Stimulated activated CD8-positive, alpha-beta memory T cell treated with anti-CD3 and anti-CD28 coated beads, Interleukin-12 subunit alpha, Interleukin-12 subunit beta, amount 100 ng/mL, for 4 hours (primary cell): ENCODE measurements around the gene CEP128.

Experiments
- DNase-seq: peaks from one replicate; pipeline ENCODE4 v3.0.0-alpha.2; 2020; ENCODE audit warnings: low read depth

CEP128 gene

DNA sequence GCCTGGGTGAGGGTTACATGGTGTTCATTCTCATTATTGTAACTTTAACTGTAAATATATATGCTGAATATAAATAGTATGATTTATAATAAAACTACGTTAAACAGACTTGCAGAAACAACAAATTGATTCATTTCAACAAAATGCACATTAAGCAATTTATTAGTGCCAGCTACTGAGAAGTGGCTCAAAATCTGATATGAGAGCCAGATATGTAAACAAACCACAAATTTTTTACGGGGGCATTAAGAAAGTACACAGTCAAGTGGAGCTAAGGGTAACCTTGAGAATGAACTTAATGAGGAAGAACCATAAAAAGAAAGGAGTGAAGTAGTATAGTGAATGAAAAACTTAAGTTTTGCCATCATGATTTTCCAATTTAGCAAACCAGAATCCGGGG lies 40.3 kb downstream of the CEP128 start:
- no peak for DNase-seq

DNA sequence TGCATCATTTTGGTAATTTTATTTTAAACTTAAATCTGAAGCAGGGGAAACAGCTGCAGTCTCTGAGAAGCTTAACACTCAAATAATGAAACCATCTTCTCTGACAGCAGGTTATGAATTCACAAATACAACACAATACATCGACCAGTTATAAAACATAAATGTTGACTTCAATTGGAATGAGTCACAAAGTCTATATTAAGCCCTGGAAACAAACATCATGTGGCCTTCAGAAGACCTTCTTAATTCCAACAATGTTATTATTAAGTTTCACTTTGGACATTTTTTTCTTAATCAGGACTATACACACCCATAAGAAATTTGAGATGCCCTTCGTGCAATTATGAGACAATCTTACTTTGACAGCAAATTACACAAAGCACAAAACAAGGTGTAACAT lies 68.9 kb downstream of the CEP128 start:
- DNase-seq, result no peak

DNA sequence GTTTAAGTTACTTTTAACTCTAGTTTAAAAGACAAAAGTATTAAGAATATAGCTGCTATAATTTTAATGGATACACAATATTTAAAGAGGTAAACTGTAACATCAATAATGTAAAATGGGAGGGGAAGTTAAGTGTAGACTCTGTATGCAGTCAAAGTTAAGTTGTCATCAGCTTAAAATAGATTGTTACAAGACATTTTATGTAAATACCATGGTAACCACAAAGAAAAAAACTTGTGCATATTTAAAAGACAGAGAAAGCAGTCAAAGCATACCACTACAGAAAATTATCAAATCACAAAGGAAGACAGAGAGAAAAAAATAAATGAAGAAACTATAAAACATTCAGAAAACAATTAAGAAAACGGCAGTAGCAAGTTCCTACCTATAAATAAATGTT lies 73.3 kb downstream of the CEP128 start:
- DNase-seq, result no peak

DNA sequence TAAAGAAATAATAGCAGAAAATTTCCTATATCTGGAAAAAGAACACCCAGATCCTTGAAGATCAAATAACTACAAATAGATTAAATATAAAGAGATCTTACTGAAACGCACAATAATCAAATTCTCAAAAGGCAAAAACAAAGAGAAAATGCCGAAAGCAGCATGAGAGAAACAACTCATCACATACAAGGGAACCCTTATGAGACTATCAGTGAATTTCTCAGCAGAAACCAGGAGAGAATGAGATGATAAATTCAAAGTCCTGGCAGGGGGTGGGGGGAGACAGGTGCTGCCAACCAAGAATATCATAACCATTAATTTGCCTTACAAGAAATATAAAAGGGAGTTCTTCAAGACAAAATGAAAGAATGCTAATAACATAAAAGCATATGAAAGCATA lies 73.7 kb downstream of the CEP128 start:
- DNase-seq, result no peak

DNA sequence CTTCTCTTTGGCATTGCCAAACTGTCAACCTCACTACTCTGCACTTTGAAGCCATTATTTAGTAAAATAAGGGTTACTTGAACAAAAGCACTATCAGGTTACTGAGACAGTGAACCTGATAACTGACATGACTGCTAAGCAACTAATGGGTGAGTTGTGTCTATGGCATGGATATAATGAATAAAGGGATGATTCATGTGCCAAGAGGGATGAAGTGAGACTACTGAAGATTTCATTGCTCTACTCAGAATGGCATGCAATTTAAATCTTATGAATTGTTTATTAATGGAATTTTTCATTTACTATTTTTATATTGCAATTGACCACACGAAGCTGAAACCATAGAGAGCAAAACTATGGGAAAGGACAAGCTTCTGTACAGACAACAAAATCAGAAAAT lies 74.4 kb downstream of the CEP128 start:
- DNase-seq, result no peak

DNA sequence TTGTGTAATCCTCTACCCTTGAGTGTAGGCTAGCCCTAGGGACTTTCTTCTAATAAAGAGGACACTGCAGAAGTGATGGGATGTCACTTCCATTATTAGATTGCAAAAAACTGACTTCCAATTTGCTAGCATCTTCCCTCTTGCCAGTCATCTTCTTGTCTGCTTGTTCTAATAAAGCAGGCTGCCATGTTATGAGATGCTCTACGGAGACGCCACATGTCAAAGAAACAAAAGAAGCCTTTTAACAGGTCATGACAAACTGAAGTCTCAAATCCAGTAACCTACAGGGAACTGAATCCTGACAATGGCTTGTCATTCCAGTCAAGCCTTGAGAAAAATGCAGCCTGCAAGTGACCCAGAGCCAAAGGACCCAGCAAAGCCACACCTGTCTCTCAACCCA lies 76.0 kb downstream of the CEP128 start:
- DNase-seq, result no peak

DNA sequence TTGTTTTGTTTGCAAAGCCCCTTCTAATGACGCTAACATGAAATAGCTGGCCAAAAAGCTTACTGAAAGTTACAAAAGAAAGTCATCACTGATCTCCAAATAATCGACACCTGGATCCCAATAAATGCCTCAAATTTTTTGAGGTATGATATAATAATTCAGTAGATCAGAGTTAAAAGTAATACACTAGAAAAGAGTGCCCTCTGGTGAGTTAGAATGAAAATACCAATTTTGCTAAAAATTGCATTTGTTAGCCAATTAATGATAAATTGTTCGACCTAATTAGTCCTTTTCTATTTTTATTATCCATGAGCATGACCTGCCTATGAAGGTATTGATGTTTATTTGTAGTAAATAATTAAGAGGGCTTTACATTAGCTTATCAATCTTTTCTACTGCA lies 78.6 kb downstream of the CEP128 start:
- DNase-seq, result no peak

DNA sequence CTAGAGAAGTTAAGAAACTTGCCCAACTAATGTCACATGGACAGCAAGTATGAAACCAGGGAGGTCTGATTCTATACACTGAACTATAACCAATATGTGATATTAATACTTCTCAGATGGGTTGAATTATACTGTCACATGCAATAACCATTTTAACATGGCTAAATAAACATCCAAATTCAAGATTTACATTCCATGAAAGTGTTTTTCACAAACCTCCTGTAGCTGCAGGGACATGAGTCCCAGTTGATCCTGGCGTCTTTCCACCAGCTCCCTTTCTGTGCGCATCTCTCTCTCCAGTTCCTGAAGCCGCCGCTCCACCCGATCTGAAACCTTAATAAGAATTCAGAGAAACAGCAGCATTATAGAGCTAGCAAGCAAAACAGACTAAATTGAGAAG lies 79.0 kb downstream of the CEP128 start:
- no peak for DNase-seq

DNA sequence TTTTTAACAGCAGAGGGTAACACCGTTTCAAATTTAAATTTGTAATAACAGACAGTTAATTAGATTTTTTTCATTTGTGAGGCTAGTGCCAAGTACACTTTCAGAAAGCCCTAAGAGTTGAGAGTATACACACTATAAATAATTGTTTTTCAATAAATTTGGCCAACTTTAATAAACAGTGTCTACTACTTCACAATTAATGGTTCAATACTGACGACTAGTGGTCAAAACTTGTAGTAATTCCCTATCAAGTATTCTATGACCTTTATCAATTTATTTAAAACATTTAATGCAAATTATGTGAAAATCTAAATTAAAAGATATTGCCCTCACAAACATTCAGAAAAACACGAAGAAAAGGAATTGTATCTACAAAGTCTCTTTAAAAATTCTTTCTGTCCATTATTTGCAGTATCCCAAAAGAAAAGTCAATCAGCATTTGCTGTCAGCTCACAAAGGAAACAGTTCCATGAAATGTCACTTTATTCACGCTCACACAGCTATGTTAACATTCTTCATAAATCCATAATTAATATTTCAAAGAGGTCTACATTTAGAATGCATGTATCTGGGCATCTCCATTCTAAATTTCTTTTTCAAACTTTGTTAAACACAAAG lies 91.2 kb downstream of the CEP128 start:
- DNase-seq, result no peak

DNA sequence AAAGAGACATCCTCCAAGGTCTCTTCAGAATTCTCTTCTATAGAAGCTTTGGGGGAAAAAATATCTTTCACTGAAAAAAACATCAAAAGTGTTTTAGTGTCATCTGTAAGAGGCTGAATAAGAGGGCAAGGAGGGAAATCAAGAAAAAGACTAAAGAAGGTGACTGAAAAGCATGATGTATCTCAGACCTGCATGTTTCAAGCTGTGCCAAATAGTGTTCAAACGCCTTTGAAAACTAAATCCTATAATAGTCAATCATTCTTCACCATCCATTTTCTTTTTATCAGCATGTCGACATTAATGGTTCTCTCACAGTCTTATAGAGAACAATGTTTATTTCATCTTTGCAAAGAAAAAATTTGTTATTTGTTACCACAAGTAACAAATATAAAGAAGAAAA lies 94.5 kb downstream of the CEP128 start:
- DNase-seq, result no peak

DNA sequence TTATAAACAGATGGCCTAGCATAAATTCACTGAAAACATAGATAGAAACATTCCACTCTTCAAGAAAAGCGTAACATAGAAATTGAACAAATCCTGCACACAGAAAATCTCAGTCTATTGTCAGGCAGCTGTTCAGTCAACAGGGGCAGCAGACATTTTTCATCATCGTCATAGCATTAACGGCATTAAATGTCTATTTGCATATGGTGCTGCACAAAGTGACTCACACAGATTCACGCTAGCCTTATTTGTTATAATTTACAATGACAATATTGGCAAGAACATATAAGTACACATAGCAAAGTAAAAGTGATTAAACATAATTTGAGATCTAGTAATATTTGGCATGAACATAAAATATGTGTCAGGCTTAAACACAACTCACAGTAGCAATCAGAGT lies 95.7 kb downstream of the CEP128 start:
- no peak for DNase-seq

DNA sequence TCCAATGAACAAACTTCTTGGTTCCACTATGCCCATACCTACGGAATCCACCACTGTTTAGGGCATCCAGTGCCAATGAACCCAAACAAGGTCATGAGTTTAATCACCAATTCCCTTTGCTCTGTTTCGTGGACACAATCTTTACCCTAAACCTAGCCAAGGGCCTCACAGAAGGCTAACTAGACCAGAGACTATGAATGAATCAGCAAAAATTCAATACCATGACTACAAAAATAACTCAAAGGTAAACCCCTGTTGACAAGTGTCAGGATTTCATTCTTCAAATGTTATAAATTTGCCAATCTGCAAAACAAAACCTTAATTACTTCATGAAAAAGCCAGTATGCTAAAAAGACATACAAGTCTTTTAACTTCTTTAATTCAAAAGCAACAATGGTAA lies 96.7 kb downstream of the CEP128 start:
- no peak for DNase-seq

DNA sequence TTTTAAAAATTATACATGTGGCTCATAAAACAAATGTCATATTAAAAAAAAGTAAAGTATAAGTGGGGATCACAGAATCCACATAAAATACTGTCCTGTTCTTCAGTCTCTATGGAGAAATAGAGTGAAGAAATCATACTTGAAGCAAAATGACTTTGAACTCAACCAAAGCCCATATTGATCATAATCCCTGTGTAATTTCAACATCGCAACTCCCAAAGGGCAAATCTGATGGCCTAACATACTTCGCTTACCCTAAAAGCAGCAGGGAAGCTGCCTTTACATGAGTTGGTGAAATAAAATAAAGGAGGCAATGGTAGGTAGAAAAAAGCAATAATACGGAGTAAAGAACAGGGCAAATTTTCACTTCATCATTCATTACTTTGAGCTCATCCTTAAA lies 101.8 kb downstream of the CEP128 start:
- DNase-seq, result no peak

DNA sequence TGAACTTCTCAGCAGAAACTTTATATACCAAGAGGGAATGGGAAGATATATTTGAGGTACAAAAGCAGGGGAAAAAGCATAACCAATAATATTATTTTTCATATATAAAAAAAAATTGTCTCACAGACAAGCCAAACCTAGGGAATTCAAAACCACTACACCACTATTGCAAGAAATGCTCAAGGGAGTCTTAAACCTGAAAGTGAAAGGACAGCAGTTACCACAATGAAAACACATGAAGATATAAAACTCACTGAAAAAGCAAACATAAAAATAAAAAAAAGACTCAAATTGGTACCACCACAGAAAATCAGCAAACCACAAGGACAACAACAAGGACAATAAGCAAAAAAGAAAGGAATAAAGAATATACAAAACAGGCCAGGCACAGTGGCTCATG lies 131.9 kb downstream of the CEP128 start:
- DNase-seq, result no peak

DNA sequence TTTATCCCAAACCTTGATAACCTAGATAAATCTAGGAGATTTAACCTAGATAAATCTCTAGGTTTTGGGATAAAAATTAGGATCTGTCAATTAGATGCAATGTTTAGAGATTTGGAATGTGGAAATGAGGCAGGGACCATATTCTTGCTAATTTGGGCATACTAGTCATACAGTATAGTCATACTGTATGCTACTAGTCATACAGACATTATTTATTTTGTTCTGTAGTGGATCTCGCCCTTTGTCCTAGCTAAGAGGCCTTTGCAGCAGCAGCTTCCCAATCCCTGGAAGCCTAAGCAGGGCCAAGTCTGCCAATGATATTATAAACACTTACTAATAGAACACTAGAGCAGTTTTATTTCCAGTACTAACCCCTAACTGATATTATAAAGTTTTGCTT lies 136.4 kb downstream of the CEP128 start:
- no peak for DNase-seq

DNA sequence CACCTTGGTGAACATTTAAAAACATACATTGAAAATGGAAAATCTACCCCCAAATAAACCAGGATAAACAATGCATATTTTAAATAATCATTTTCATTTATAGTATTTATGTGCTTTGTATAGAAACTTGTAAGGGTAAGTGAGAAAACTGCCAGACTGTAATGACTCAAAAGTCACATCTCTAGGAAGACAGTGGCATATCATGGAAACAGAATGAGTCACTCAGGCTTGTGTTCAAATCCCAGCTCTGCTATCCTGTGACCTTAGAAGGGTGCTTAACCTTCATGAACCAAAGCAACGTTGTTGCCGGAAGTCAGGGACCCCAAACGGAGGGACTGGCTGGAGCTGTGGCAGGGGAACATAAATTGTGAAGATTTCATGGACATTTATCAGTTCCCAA lies 142.7 kb downstream of the CEP128 start:
- DNase-seq, result no peak

DNA sequence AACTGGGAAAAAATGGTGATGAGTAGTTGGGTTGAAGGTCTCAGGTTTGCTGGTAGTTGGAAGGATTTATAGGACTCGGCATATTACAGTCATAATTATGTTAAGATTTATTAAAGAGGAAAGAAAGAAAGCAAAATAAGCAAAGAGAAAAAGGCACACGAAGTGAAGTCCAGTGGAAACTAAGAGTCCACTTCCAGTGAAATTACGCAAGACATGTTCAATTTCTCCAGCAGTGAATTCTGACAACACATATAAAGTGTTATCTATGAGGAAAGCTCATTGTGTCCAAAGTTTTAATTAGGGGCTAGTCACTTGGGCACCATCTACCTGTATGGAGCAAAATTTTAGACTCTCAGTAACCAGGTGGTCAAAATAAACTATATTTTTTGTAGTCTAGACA lies 143.3 kb downstream of the CEP128 start:
- DNase-seq, result no peak

DNA sequence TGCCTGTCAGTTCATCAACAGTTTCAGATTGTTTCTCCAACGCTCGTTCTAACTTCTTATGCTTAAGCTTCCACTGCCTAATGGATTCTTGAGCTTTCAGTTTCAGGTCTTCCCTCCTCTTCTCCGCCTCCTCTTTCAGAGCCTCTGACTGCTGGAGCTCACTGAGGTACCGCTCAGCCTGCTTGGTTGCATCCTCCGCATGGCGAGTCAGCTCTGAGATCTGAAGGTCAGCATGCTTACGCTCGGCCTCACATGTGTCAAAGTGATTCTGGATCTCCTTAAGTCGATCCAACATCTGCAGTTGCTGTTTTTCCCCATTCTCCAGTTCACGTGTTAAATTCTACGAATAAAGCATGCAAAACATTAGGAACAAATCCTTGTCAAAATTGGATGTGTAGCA lies 148.8 kb downstream of the CEP128 start:
- no peak for DNase-seq

DNA sequence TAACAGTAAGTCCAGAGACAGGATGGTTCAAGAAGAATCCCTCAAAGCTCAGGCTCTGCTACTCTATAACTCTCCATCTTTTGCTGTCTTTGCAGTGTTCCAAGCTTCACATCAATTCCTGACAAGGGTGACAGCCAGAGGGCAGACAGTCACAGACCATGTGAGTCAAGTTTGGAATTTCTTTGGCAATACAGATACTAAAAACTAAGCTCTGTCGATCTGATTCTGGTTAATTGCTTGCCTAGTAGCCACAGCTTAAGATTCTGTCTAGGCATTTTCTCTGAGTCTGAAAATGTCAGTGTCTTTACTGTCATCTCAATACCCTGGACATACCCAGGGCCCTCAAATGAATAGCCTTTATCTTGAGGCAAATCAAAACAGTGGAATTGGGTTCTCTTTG lies 153.7 kb downstream of the CEP128 start:
- DNase-seq, result no peak

DNA sequence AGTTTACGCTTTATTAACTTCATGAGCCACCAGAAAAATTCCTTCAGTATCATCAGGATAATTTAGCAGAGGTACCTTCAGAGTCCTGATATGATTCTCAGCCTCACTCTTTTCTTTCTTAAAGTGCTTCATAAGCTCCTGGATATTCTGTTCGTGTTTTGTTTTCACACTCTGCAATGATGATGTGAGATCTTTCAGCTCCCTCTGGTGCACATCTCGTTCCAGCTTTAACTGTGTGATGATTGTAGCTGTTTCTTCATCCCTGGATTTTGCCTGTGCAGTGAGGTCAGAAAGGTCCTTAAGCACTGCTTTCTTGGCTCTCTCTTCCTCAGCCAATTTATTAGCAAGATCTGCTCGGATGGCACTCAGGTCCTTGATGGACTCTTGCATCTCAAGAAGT lies 156.7 kb downstream of the CEP128 start:
- DNase-seq, result no peak

DNA sequence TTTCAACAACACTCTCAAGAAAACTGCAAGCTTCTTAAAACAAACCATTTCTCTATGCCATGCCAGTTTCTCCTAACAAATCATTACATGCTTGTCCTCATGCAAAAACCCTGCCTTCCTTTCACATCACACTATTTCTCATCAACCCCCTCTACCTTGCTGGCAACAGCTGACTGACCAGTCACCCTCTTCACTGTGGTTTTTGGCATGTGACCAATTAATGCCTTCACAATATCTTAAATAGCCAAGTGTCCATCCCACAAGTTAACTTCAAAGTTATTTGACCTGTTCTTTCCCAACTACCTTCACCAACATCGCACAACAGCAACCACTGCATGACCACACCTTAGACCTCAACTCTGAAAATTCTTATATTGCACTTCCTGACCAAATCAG lies 159.6 kb downstream of the CEP128 start:
- DNase-seq, result no peak

DNA sequence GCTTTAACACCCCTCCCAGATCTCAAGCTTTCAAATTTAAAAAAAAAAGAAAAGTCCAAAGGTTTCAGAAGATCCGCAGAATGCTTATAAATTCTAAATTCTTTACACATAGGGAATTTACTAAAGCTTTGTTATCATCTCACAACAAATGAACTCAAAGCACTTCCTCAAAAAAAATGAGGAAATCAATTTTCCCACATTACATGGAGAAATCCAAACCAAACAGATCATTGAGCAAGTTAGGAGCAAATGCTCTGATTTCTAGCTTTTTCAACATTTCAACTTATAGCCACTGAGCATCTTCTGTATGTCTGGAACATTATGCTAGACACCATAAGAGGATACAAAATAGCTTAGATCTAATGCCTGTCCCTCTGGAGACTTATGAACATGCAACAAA lies 161.0 kb downstream of the CEP128 start:
- no peak for DNase-seq

DNA sequence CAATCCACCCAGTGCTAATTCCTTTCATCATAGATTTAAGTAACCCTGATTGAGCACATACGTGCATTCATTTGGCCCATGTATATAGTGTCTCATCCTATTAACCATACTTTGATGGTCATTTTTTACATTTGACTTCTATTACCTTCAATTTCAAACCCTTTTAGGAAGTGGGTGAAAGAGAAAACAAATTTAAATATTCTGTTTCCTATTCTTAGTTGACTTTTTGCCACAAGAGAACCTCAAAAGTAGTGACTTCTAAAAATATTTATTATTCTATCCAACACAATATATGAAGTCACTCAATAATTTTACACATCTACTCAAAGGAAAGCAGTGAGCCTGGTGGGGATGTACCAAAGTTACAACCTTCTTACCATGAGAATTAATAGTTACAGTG lies 164.9 kb downstream of the CEP128 start:
- DNase-seq, result no peak

DNA sequence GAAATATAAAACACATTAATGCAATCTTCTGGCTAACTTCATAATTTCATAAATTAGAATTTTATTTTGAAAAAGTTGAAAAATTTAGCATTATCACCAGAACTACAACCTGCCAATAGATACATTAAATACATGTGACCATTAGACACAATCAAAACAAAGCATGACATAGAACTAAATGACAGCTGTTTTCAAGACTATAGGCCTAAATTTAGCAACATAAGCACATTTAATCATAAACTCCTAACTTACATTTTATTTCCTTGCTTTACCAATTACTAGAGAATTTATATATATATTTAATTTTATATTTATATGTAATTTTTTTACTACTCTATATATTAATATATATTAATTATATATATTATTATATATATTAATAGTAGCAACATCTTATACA lies 165.4 kb downstream of the CEP128 start:
- no peak for DNase-seq

DNA sequence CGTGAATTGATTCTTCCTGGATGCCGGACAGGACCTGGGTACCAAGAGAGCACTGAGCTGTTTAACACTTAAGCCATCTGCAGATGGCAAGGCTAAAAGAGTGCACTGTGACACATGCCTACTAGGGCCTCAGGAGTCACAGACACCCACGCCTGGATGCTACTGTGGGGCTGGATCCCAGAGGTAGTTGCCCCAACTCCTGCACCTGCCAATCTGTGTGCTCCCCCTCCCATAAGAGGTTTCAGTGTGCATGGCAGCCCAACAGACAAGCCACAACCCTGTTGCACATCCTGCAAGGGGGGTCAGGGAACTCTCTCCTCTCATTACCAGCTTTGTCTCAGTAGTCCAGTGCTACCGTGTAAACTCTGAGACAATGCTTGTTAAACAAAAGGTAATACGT lies 169.0 kb downstream of the CEP128 start:
- no peak for DNase-seq
